Caki2 (cell line): ENCODE measurements around the gene OPRD1. TPM values are rescaled to one million over a fixed set of nuclear protein-coding genes. Genes with fewer than 3 reads are reported as not detected.
"Not testable (repeated sequence)": the region's sequence is repeated elsewhere in the genome, so short reads cannot be mapped to it uniquely, and the experiment has no call there.

Experiments used
- DNase-seq: peaks from one replicate; pipeline ENCODE4 v3.0.0-alpha.2; 2015; ENCODE audit warnings: low read depth
- in situ Hi-C: cut with HindIII; loops from 2 replicates; pipeline ENCODE4 v1.10.0; 2016; ENCODE audit warnings: low sequenced_read_pairs, low pct_unique_long_range_greater_than_20kb, mixed read lengths
- total RNA-seq: library from RNA; depleted of rRNA; stranded (reverse); fragments of >200 nt; shearing (Covaris generic); gene quantifications from 2 replicates; pipeline ENCODE4 v1.2.3, GENCODE V29; 2014; ENCODE audit warnings: low replicate concordance; rRNA removed

Gene OPRD1
- total RNA-seq, result not detected in 2 replicates

- in situ Hi-C loops, result no loop called here
- DNase-seq, result no peak
Measured at GRCh38 chr1:28811766-28812668, at the start of gene OPRD1. OPRD1 (plus strand) TSS chr1:28812170; CDS start chr1:28812384, 214 bp downstream.

- in situ Hi-C loops, result no loop called here
- DNase-seq, result no peak
Measured at GRCh38 chr1:28766532-28767183, 45.3 kb upstream of the OPRD1 start.

GRCh38 chr1:28770601-28771165 is 41.3 kb upstream of the OPRD1 start:
- in situ Hi-C loops, result no loop called here
- no peak for DNase-seq

- DNase-seq, in situ Hi-C loops: not testable (repeated sequence)
Measured at GRCh38 chr1:28771921-28772320, 40.0 kb upstream of the OPRD1 start.

- DNase-seq, result no peak
- in situ Hi-C loops, result no loop called here
Measured at GRCh38 chr1:28773105-28773504, 38.9 kb upstream of the OPRD1 start.

- in situ Hi-C loops, result no loop called here
- peak; percentile 62 for DNase-seq
Measured at GRCh38 chr1:28775121-28775942, 36.6 kb upstream of the OPRD1 start.

GRCh38 chr1:28776341-28776740 is 35.6 kb upstream of the OPRD1 start:
- DNase-seq, result no peak
- in situ Hi-C loops, result no loop called here

- in situ Hi-C loops, result no loop called here
- no peak for DNase-seq
Measured at GRCh38 chr1:28778021-28778420, 33.9 kb upstream of the OPRD1 start.

- DNase-seq, result no peak
- in situ Hi-C loops, result no loop called here
Measured at GRCh38 chr1:28779751-28780408, 32.1 kb upstream of the OPRD1 start.

GRCh38 chr1:28781305-28781704 is 30.7 kb upstream of the OPRD1 start:
- in situ Hi-C loops, result no loop called here

GRCh38 chr1:28782011-28782410 is 30.0 kb upstream of the OPRD1 start:
- in situ Hi-C loops, result no loop called here
- no peak for DNase-seq

More at GRCh38 chr1:28781305-28781704, 30.7 kb upstream of the OPRD1 start:
- no peak for DNase-seq

GRCh38 chr1:28783363-28783762 is 28.6 kb upstream of the OPRD1 start:
- DNase-seq, result no peak
- in situ Hi-C loops, result no loop called here

- in situ Hi-C loops, result no loop called here
- DNase-seq, result no peak
Measured at GRCh38 chr1:28789412-28789811, 22.6 kb upstream of the OPRD1 start.

GRCh38 chr1:28789816-28790215 is 22.2 kb upstream of the OPRD1 start:
- in situ Hi-C loops, result no loop called here
- no peak for DNase-seq

GRCh38 chr1:28790377-28791035 is 21.5 kb upstream of the OPRD1 start:
- in situ Hi-C loops, result no loop called here
- DNase-seq, result no peak

GRCh38 chr1:28791929-28792328 is 20.0 kb upstream of the OPRD1 start:
- in situ Hi-C loops, DNase-seq: not testable (repeated sequence)

GRCh38 chr1:28792644-28793121 is 19.3 kb upstream of the OPRD1 start:
- in situ Hi-C loops, result no loop called here
- DNase-seq, result no peak
